Memory B cell (primary cell): ENCODE measurements around the gene STIMATE.

Experiments
- ATAC-seq: fragments of 150-1000 bp; cut with Tn5 transposase; 2 replicates; pipeline ENCODE4 v1.10.0; 2021; ENCODE audit warnings: low read depth, mild to moderate bottlenecking, moderate library complexity
- DNase-seq, 2 donors: peaks; one replicate each; pipeline ENCODE4 v3.0.0; 2022; ENCODE audit warnings: low spot score in 2 of 2
- H3K27ac Mint-ChIP-seq: one replicate; pipeline ENCODE4 v1.8.0; 2022; ENCODE audit warnings: mild to moderate bottlenecking, moderate library complexity, mixed read lengths
- H3K27me3 Mint-ChIP-seq: one replicate; pipeline ENCODE4 v1.8.0; 2022; ENCODE audit warnings: mixed read lengths
- H3K36me3 Mint-ChIP-seq: one replicate; pipeline ENCODE4 v1.8.0; 2022; ENCODE audit warnings: mild to moderate bottlenecking, mixed read lengths
- H3K4me1 Mint-ChIP-seq: one replicate; pipeline ENCODE4 v1.8.0; 2022; ENCODE audit warnings: mixed read lengths
- H3K4me3 Mint-ChIP-seq: one replicate; pipeline ENCODE4 v1.8.0; 2022; ENCODE audit warnings: mild to moderate bottlenecking, moderate library complexity, mixed read lengths
- H3K9me3 Mint-ChIP-seq: one replicate; pipeline ENCODE4 v1.8.0; 2022; ENCODE audit warnings: mixed read lengths

STIMATE gene

DNA sequence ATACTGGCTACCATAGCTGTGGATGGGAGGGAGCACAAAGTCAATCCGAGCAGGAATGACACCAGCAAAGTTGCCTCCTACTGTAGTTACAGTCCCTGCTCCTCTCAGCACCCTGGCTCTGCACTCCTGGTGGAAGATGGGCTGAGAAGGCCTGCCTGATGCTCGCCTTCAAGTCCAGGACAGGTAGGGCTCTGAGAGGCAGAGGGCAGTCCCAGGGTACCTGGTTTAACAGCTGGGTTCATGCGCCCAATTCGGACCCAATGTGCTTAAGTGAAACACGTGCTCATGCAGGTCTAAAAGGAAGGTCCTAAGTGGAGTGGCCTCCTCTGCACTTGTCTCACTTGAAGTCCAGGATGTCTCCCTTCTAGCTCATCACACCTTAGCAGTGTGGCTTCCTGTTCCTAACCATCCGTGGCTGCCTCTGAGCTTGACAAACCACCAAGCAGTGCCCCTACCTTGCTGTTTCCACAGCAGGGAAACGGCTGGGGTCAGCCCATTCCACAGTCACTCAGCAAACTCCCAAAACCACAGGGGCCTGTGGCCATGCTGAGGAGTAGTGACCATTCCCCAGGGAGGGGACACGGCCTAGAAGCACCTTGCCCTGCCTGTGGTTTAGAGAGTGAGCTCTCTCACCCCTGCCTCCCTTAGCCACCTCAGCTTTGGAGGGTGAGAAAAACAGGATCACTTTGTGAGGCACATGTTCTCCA lies 58.6 kb downstream of the STIMATE start:
- DNase-seq: no peak
- ATAC-seq: no peak
- no peak overlapping the region for H3K27ac Mint-ChIP-seq
- peaks cover 5% of the 10 kb centered on the region for H3K4me1 Mint-ChIP-seq
- H3K9me3 Mint-ChIP-seq: no peaks in the 10 kb centered on the region
- no peak overlapping the region for H3K4me3 Mint-ChIP-seq
- peaks cover 13% of the 10 kb centered on the region for H3K36me3 Mint-ChIP-seq
- no peaks in the 10 kb centered on the region for H3K27me3 Mint-ChIP-seq

DNA sequence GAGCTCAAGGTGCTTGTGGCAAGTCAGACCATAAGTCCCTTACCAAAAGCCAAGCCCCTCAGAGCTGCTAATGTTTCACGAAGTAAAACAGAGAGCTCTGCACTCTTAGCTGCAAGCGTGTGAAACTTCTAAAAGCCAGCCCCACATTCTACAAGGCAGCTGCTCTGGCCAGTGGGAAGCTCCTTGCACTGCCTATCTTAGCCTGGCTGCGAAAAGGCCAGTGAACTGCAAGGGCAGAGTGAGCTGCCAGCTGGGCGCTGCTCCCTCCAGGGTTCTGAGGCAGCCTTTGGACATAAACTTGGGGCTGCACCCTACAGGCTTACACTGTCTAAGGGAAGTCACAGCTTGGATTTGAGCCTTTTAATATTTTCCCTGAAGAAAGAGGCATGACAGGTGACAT lies 60.4 kb downstream of the STIMATE start:
- peaks cover 5% of the 10 kb centered on the region for H3K4me1 Mint-ChIP-seq

DNA sequence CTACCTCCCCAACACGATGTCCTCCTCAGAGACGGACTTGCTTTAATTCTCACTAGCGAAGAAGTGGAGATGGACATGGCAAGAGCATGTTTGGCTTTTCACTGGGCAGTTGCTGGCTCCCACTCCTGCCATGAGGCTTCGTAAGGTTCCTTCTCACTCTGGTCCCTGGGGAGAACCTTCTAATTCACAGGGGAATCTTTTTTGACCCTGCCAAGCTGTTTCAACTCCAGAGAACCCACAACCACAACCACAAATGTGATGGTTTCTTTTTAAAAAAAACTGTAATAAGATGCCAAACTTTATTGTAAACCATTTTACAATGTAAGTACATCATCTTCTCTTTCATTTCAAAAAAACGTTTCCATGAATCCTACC lies 60.9 kb downstream of the STIMATE start:
- Mint-ChIP-seq H3K9me3 (no peaks in the 10 kb centered on the region), H3K27ac (no peak overlapping the region), H3K4me1 (peaks cover 5% of the 10 kb centered on the region), H3K4me3 (no peak overlapping the region), H3K36me3 (peaks cover 9% of the 10 kb centered on the region), H3K27me3 (no peaks in the 10 kb centered on the region)
- no peak for DNase-seq
- no peak for ATAC-seq

More for the DNA sequence above, 60.4 kb downstream of the STIMATE start:
- Mint-ChIP-seq H3K4me3 (no peak overlapping the region), H3K36me3 (peaks cover 15% of the 10 kb centered on the region), H3K27ac (no peak overlapping the region), H3K9me3 (no peaks in the 10 kb centered on the region), H3K27me3 (no peaks in the 10 kb centered on the region)
- no peak for ATAC-seq
- no peak for DNase-seq

DNA sequence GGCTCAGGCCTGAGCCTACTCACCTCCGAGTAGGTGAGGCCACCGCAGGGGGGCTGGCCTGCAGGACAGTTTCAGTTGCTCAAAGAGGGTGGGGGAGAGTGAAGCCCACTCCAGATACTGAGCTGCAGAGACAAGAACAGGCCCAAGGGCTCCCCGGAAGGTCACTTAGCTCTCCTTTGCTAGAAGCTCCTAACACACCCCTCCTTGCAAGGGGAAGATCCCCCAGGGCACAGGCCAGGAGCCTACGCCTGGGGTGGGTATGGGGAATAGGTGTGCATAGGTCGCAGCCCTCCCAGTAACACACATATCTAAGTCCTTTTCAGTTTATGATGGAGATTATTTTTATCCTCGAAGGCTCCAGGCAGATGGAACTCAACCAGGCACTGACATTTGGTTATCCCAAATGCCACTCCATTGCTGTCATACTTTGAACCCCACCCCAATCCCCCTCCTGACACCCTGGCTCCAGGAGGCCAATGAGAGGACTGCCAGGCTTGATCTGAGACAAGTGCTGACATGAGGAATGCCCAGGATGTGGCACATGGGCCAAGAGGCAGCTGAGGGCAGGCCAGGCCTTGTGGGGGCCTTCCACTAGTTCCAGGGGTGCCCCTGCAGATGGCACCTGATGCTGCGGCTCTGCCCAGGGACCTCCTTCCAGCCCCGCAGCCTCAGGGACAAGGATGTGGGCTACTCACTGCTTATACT lies 61.4 kb downstream of the STIMATE start:
- peaks cover 5% of the 10 kb centered on the region for H3K4me1 Mint-ChIP-seq
- H3K9me3 Mint-ChIP-seq: no peaks in the 10 kb centered on the region
- DNase-seq: no peak
- H3K27ac Mint-ChIP-seq: no peak overlapping the region
- H3K36me3 Mint-ChIP-seq: peaks cover 9% of the 10 kb centered on the region
- H3K27me3 Mint-ChIP-seq: no peaks in the 10 kb centered on the region
- ATAC-seq: no peak
- H3K4me3 Mint-ChIP-seq: no peak overlapping the region

DNA sequence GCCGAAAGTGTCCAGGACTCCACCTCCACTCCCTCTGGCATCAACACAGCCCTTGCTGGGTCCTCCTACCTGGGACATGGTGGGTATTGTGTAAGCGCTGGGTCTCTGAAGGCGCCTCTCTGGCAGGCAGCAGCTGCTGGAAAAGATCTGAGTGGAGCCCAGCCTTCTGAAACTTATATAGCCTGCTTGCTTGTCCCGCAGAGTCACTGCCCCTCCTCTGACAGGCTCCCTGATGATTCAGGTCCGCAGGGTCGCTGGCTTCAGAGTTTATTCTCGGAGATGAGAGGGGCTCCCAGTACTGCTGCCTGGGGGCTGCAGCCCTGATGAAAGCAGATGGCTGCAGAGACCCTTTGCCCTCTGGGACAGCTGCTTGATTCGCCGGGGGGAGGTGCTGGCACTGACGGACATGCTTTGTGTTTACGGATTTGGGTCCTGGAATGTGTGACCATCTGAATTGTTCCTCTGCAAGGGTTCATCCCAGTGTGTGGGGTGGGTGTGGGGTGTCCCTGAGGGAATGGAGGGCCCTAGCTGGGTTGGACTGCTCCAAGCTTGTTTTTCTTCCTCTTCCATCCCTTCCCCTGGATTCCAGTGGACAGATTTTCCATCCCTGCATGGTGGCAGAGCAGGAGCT lies 62.4 kb downstream of the STIMATE start, which contains the start of gene MUSTN1:
Gene MUSTN1 (minus strand): TSS at position 149 of the 631 bp plus-strand sequence. CDS start 71 bp downstream, at position 78.
- ATAC-seq (no peak), DNase-seq (no peak)
- Mint-ChIP-seq H3K4me1 (peaks cover 5% of the 10 kb centered on the region), H3K27me3 (no peaks in the 10 kb centered on the region), H3K4me3 (no peak within 1 kb of the TSS), H3K27ac (no peak within 1 kb of the TSS), H3K36me3 (peaks cover 7% of the 10 kb centered on the region), H3K9me3 (no peaks in the 10 kb centered on the region)

DNA sequence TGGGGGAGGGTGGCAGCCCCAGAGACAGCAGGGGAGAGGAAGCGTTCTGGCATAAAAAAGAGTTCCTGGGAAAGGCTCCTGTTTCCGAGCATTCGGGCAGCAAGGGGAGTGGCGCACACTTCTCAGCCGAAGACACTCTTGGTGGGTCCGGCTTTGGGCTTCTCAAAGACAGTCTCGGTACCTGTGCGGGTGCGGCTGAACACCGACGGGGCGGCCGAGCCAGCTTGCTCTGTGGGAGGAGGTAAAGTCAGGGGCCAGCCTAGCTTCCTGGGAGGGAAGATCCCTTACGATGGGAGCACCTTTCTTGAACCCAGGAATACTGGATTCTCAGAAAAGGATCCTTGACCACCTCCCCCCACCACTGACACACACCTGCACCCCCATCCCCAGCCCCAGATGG lies 64.1 kb downstream of the STIMATE start:
- H3K9me3 Mint-ChIP-seq: no peaks in the 10 kb centered on the region
- no peak overlapping the region for H3K27ac Mint-ChIP-seq
- no peak for DNase-seq
- H3K27me3 Mint-ChIP-seq: no peaks in the 10 kb centered on the region
- H3K4me3 Mint-ChIP-seq: no peak overlapping the region
- peaks cover 7% of the 10 kb centered on the region for H3K36me3 Mint-ChIP-seq
- ATAC-seq: no peak
- peaks cover 5% of the 10 kb centered on the region for H3K4me1 Mint-ChIP-seq

DNA sequence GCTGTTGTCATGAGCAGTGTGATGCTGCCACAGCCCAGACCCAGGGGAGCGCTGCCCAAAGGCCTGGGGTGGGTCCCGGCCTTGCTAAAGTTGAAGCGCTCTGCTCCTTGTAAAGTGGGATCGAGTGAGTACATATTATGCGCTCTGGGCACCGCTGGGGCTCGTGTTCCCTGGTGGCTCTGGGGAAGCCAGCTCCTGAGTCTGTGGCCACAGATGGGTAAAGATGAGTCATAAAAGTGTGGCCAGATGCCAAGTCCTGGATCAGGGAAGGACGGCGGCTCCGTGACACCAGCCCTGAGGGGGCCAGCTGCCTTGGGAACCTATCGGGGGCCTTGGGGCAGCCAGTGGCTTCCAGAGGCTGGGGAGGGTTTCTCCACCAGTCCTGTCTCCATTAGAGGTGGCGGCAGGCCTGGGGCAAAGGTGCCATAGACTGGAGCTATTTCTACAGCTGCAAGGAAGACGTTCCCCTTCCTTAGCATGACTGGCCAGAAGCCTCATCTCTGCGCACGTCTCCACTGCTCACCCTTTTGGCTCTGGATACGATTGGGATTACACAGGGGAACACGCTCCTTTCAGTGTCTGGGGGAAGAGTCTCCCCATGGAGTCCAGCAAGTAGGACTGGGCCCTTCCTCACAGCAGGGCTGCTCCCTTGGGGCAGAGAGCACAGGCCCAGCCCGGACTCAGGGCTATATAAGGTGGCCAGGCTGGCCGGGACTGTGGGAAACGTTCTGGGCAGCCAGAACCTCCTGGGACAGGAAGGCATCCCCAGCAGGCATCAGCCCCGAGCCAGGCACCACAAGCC lies 65.6 kb downstream of the STIMATE start:
- no peak for ATAC-seq
- peaks cover 6% of the 10 kb centered on the region for H3K36me3 Mint-ChIP-seq
- no peak overlapping the region for H3K27ac Mint-ChIP-seq
- DNase-seq: no peak
- no peaks in the 10 kb centered on the region for H3K27me3 Mint-ChIP-seq
- peaks cover under 1% of the 10 kb centered on the region for H3K4me1 Mint-ChIP-seq
- H3K9me3 Mint-ChIP-seq: no peaks in the 10 kb centered on the region
- no peak overlapping the region for H3K4me3 Mint-ChIP-seq

DNA sequence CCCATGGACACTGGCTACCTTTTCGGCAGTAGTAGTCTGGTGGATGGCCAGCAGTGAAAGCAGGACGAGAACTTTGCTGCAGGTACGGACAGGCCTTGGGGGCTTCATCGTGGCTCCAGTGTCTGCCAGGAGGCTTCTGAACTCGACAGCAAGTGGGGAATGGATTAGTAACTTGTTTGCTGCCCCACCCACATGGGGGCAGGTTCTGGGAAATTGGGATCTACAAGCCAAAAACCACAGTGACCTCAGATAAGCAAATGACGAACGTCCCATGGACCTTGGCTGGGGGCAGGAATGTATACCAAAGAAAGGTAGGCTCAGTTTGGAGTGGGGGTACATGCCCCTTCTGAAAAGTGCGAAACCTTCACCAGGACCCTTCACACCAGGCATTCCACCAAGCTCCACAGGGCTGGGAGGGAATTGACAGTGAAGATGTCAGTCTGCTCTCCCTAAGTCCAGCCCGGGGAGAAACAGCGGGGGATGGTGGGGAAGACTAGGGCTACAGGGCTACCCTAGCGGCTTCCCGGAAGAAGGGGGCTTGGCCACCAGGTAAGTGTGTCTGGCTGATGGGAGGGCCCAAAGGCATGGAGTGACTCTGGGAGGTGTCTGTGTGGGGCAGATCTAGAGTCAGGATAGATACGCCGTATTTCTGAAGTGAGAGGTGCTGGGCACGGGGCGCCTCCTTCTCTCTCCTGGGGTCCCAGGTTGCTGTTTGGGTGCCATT lies 66.7 kb downstream of the STIMATE start, which contains the start of gene ITIH4:
Gene ITIH4 (minus strand): TSS at position 138 of the 724 bp plus-strand sequence. CDS start 30 bp downstream, at position 108.
- DNase-seq (no peak), ATAC-seq (no peak)
- Mint-ChIP-seq H3K27me3 (no peaks in the 10 kb centered on the region), H3K36me3 (peaks cover 2% of the 10 kb centered on the region), H3K27ac (no peak within 1 kb of the TSS), H3K4me3 (no peak within 1 kb of the TSS), H3K4me1 (no peaks in the 10 kb centered on the region), H3K9me3 (no peaks in the 10 kb centered on the region)

DNA sequence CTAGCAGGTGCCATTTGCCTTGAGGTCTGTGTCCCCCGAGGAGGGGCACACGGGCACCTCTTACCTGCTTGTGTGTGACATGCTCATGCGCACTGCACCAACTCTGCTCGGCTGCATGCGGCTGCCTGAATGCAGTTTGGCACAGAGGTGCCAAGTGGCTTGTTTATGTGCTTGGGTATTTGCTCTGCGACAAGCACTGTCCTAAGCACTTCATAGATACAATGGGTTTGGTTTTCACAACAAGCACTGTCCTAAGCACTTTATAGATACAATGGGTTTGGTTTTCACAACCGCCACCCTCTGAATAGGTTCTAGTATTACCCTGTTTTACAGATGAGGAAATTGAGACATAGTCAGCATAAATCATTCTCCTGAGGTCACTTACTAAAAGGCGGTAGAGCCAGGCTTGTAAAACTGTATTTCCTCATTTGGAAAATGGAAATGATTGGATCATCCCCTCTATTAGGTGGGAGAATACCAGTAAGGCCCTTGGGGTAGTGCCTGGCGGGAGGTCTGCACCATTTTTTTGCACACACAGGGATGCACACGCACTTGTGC lies 67.4 kb downstream of the STIMATE start:
- H3K36me3 Mint-ChIP-seq: peaks cover 4% of the 10 kb centered on the region
- no peak overlapping the region for H3K4me3 Mint-ChIP-seq
- H3K9me3 Mint-ChIP-seq: no peaks in the 10 kb centered on the region
- no peak for DNase-seq
- H3K27ac Mint-ChIP-seq: no peak overlapping the region
- no peak for ATAC-seq
- H3K4me1 Mint-ChIP-seq: no peaks in the 10 kb centered on the region
- H3K27me3 Mint-ChIP-seq: no peaks in the 10 kb centered on the region

DNA sequence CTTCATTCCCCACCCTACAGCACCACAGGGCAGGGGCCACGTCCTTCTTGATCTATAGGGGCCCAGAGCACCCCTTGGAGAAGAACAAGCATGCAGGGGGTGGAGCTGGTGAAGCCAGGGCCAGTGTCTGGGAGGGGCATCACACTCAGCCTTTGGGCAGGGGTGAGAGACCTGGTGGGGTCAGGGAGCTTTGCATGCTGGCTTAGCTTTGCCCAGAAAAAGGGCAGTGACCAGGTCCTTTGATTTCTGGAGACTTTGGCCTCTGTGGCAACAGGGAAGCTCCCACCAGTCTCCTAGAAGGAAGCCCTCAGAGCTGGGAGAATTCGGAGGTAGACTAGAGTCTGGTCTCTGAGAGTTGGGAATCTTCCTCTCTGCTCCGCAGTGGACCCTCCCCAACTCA lies 67.9 kb downstream of the STIMATE start:
- Mint-ChIP-seq H3K27ac (no peak overlapping the region), H3K4me1 (no peaks in the 10 kb centered on the region), H3K9me3 (no peaks in the 10 kb centered on the region), H3K27me3 (no peaks in the 10 kb centered on the region), H3K36me3 (peaks cover 5% of the 10 kb centered on the region), H3K4me3 (no peak overlapping the region)
- DNase-seq (no peak), ATAC-seq (no peak)

DNA sequence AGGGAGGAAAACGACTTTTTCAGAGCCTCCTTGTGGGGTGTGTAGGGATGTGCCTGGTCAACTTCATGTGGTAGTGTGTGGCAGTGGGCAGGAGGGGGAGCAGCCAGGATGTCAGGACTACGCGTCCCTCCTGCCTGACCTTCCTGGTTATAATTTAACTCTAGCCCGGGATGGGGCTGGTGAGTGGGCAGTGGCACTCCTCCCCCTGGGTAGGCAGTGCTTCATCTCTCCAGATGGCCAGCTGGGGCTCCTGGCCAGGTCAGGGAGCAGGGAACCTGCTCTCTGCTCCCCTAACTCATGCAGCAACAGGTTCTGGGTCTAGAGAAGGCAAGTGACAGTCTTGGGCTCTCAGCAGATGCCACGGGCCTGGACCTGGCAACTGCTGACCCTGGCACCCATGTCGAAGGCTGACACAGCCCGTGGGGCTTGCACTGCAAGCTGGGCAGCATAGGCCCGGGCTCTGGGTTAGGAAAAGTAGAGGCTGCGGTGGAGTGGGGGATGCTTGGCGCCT lies 69.4 kb downstream of the STIMATE start:
- no peak overlapping the region for H3K27ac Mint-ChIP-seq
- H3K4me1 Mint-ChIP-seq: no peaks in the 10 kb centered on the region
- H3K27me3 Mint-ChIP-seq: no peaks in the 10 kb centered on the region
- ATAC-seq (no peak), DNase-seq (no peak)
- H3K9me3 Mint-ChIP-seq: no peaks in the 10 kb centered on the region
- no peak overlapping the region for H3K4me3 Mint-ChIP-seq
- peaks cover 5% of the 10 kb centered on the region for H3K36me3 Mint-ChIP-seq

DNA sequence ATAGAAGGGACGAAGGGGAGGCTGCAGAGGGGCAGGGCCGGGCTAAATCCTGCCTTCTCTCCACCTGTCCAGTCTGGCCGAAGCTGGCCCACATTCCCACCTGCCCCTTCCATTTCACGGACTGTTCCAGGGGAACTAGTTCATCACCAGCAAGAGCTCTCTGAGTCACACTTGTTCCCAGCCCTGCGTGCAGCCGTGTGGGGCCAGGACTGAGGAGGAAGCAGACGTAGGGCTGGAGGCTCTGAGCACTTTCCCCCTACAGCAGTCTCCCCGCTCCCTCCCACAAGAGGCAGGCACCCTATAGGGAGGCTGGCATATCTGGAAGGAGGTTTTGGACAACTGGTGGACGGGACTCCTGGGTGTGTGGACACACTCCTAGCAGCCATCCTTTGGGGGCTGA lies 69.9 kb downstream of the STIMATE start:
- no peak for ATAC-seq
- no peaks in the 10 kb centered on the region for H3K4me1 Mint-ChIP-seq
- H3K36me3 Mint-ChIP-seq: peaks cover 5% of the 10 kb centered on the region
- no peaks in the 10 kb centered on the region for H3K9me3 Mint-ChIP-seq
- no peak overlapping the region for H3K4me3 Mint-ChIP-seq
- H3K27ac Mint-ChIP-seq: no peak overlapping the region
- no peaks in the 10 kb centered on the region for H3K27me3 Mint-ChIP-seq
- no peak for DNase-seq

DNA sequence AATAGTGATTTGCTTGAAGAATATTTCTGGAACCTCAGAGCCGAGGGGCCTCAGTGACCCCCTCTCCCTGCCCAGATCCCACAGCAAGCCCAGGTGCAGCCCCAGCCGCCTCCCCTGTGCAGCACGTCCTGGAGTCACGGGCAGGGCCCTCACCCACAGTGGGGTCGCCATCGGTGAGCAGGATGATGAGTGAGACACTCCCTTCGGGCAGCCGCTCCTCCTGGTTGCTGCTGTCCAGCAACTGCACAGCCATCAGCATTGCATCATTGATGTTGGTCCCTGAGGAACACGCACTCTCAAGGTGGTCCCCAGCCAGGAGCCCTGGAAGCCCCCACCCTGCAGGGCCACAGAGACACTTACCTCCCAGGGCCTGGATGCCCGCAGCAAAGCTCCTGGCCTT lies 73.3 kb downstream of the STIMATE start:
- Mint-ChIP-seq H3K27me3 (no peaks in the 10 kb centered on the region), H3K4me3 (no peak overlapping the region)

More for the DNA sequence above, 73.3 kb downstream of the STIMATE start:
- DNase-seq (no peak), ATAC-seq (no peak)
- no peaks in the 10 kb centered on the region for H3K9me3 Mint-ChIP-seq
- peaks cover 3% of the 10 kb centered on the region for H3K36me3 Mint-ChIP-seq
- no peak overlapping the region for H3K27ac Mint-ChIP-seq
- no peaks in the 10 kb centered on the region for H3K4me1 Mint-ChIP-seq
